GM12892 (cell line): ENCODE measurements around the gene UNC119.

Experiments used
- POLR2A ChIP-seq: IDR thresholded peaks from 2 replicates; pipeline ENCODE4 v1.6.1; 2011; ENCODE audit warnings: low read depth, low read length, control low read depth
- POLR2AphosphoS5 ChIP-seq: IDR thresholded peaks from 2 replicates; pipeline ENCODE4 v1.6.1; 2011; ENCODE audit warnings: low read depth, low read length, control low read depth

- TF ChIP-seq POLR2AphosphoS5 (no peak), POLR2A (no peak)
Observed at GRCh38 chr17:28523876-28524275, 28.5 kb downstream of the UNC119 start.
